GM18505 (cell line): ENCODE data around the gene PFDN2.
A peak's percentile ranks its signal among the peaks of the same experiment; 100 is the strongest.

Experiments
- ATAC-seq: cut with Tn5 transposase; IDR thresholded peaks from one replicate; pipeline ENCODE4 v1.9.1; 2021; ENCODE audit not compliant: unreplicated experiment
- POLR2A ChIP-seq: IDR thresholded peaks from 4 replicates; pipeline ENCODE4 v1.6.1; 2011; ENCODE audit warnings: borderline replicate concordance; ENCODE audit not compliant: insufficient read depth, insufficient read length; ENCODE audit errors: extremely low read depth

PFDN2 gene

GRCh38 chr1:161106431-161106830 is 11.4 kb downstream of the PFDN2 start:
- TF ChIP-seq POLR2A = no peak
- no peak for ATAC-seq

DNA sequence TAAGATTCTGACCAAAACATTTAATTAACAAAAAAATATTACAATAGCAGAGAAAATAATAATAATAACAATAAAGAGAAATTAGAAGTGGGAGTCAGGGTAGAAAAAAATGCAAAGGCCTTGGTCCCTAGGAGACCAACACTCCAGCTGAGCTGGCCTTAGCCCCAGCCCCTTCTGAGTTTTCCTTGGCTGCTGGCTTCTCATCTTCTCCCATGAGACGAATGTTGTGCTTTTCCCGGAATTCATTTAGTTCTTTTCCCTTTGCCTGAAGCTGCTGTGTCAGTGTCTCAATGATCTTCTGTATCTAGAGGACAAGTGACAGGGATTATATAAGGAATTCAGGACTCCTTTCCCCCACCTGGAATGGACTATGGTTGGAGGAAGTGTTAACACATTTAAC is 17.3 kb downstream of the PFDN2 start:
- ATAC-seq = no peak
- TF ChIP-seq POLR2A = no peak

DNA sequence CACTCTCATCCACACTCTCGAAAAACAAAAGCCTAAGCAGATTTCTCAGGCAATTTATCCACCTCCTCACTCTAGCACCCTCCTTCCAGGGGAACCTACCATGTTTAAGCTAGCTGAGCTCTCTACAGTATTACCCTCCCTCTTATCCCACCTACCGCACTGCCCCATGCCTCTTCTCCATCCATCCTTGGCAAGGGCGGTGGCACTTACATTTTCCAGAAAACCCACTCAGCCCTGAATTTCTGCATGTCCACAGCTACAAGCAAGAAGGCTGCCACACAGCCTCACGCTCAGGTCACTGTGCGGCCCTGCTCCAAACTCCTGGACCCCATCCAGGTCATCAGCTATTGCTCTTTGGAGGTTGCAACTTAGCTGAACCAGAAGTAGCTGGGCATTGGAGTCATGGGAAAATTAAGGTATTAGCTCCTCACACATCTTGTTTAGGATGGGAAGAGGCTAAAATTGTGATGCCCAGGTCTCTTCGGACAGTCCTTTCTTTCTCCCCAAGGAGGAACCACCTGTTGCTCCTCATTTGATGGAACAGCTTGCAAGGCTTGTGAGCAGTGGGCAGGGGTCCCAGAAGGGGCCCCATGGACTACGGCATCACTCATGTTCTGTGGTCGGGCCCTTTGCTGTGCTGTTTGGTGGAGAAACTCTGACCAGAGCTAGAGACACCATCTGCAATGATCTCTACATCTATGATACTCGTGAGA is 18.6 kb downstream of the PFDN2 start:
- TF ChIP-seq POLR2A = no peak
- ATAC-seq = no peak

GRCh38 chr1:161098210-161099068 is 19.4 kb downstream of the PFDN2 start, which contains the start of gene KLHDC9:
TSS of gene KLHDC9 (plus strand) at chr1:161098361. CDS start at chr1:161098536, 175 bp downstream.
- peak; percentile 57 for ATAC-seq
- no peak for TF ChIP-seq POLR2A

DNA sequence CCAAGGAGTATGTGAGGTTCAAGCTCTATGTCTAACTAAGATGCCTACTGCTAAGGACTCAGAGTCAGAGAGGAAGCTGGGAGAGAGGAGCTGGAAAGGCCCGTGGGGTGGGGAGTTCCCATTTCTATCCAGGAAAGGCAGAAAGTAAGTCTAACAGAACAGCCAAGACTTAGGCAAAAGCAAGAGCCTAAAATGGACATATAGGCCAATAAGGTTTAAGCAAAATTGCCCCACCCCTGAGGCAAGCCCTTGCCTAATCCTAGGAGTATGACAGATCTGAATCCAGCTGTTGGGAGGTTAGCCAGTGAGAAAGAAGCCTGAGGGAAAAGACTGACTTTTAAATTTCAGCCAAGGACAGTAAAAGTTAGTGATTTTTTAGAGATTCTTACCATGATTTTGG is 21.3 kb downstream of the PFDN2 start:
- no peak for TF ChIP-seq POLR2A
- ATAC-seq = no peak

DNA sequence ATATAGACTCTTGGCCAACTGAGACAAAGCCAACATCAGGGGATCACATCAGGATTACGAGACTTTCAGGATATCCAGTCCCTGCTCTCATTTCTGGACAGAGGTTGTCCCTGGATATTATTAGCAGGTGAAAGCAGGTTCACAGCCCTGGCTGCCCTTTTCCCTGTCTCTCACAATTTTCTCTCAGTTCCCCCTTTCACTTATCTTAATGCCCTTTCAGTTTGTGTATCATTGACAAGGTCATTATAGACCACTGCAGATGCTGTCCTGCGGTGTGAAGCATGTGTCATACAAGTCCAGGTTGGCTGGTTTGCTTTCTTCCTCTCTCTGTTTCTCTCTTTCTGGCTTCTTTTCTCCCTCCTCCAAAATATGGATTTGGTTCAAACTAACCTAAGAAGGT is 21.8 kb downstream of the PFDN2 start:
- peak; percentile 37 for ATAC-seq

GRCh38 chr1:161095230-161095629 is 22.6 kb downstream of the PFDN2 start:
- no peak for TF ChIP-seq POLR2A
- no peak for ATAC-seq

More for the DNA sequence above, 21.8 kb downstream of the PFDN2 start:
- no peak for TF ChIP-seq POLR2A

DNA sequence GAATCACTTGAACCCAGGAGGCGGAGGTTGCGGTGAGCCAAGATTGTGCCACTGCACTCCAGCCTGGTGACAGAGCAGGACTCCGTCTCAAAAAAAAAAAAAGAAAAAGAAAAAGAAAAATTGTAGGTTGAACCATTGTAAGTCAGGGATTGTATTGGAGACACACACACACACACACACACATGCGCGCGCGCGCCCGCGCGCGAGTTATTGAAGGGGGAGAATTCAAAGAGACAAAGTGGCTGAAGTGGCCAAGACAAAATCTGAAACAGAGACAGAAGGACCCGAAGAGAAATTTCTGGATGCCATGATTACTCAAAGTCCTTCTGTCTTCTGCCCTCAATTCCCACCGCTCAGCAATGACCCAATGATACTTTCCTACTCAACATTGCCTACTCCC is 23.4 kb downstream of the PFDN2 start:
- no peak for ATAC-seq
- TF ChIP-seq POLR2A = no peak

DNA sequence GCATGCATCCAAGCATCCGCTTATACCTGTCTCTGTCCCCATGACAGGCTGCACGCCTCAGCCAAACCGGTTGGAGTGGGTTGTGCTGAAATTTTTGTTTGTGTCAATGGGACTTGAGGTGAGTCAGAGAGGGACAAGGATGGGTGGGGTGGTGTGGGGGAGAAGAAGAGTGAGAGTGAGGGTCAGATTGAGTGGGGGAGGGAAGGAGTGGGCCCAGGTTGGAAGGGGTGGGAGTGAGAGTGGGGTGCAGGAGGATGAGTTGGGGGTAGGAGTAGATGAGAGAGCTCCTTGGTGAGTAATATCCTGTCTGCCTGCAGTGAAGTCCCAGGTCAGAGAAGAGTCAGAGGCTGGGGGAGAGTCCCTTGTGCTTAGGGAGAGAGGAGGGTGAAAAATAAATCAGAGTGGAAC is 25.2 kb downstream of the PFDN2 start:
- no peak for TF ChIP-seq POLR2A
- no peak for ATAC-seq

DNA sequence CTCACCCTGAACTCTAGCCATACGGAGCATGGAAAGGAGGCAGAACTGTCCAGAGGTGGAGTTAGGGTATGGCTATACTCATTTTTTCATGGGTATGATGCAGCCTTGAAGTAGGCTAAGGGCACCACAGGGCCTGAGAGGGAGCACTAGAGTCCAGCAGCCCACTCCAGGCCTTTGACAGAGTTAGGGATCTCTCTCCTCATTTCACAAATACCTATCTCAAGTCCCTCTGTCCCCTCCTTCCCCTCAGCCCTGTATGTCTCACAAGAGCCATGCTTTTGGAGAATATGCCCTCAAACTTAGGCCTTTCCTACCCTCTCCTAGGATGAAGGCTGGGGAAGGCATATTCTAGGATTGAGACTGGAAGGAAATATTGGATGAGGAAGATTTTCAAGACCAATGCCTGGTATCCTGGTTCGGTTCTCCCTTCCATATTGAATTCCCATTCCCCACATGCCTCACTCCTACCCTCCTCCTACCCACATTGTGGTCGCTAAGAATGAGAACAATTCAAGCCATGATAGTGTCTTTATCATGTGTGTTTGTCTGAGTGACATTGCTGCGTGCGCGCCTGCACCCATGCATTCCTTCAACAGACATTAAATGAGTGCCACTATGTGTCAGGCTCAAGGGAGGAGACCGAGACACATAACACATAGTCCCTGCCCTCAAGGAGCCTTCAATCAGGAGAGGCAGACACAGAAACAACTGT is 25.9 kb downstream of the PFDN2 start:
- no peak for ATAC-seq
- TF ChIP-seq POLR2A = no peak

GRCh38 chr1:161091093-161091492 is 26.7 kb downstream of the PFDN2 start:
- ATAC-seq = no peak
- TF ChIP-seq POLR2A = no peak

- ATAC-seq = no peak
Measured at GRCh38 chr1:161090617-161091016, 27.2 kb downstream of the PFDN2 start.

DNA sequence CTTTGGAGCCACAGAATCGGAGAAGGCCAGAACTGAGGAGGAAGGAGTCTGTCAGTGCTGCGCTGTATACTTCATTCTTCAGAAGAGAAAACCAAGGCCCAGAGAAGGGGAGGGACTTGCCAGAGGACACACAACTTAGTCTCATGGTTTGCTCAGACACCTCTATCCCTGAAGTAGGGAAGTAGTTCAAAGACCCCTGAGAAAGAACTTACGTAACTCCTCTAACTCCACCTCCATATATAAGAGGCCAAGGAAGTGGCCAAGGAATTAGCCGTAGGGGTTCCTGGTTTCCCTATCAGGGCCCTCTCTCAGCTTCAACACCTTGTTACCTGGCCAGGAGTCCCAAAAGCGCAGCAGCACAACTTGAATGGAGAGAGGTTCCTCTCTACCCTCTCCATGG is 27.9 kb downstream of the PFDN2 start:
- TF ChIP-seq POLR2A = no peak
- ATAC-seq = no peak

More at GRCh38 chr1:161090617-161091016, 27.2 kb downstream of the PFDN2 start:
- no peak for TF ChIP-seq POLR2A

DNA sequence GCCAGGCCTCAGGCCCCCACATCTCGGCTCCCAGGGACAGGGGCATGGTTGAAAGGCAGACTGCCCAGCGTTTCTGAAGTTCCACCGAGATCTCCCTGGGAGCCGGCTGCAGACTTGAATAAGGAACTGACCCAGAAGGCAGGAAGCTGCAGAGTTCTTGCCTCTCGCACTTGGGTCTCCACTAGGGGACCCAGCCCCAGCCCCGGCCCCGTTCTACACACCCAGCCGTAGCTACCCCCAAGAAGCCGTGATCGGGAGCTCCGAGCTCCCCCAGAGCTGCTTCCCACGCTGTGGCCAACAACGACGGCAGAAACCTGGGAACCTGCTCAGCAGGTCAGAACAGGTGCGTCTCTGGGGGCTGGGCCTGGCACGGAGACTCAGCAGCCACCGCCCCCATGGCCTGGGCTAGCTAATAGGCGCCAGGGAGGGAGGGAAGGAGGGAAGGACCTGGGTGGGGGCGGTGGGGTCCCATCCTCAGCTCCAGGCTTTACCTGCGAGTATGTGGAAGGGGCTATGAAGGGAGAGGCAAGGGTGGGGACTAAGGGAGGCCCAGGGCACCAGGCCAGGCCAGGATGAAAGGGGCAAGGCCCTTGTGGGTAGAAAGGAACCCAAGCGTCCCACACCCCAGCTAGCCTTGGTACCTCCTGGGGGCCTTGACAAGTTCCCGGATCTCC is 28.4 kb downstream of the PFDN2 start, which contains the start of gene NECTIN4:
TSS of gene NECTIN4 (minus strand) at position 308 of the 674 bp plus-strand sequence. CDS start at position 46, 262 bp downstream.
- ATAC-seq = no peak
- no peak for TF ChIP-seq POLR2A
